Measurements from ENCODE around the gene FBXW5. TPM values are rescaled to one million over a fixed set of nuclear protein-coding genes. Genes with fewer than 3 reads are reported as not detected.
A peak's percentile ranks its signal among the peaks of the same experiment; 100 is the strongest.

Gene FBXW5
- total and polyA plus RNA-seq, 2 experiments from 2014 or later: 27.0 to 111 TPM

- TF ChIP-seq ZNF462 (CRISPR knock-in tag; IDR thresholded peaks at IDR 0.05): no peak
- TF ChIP-seq CREB1 (CRISPR knock-in tag; IDR thresholded peaks at IDR 0.05; ENCODE audit: low read depth): no peak
- no peak for TF ChIP-seq EZH2 (IDR thresholded peaks at IDR 0.05; ENCODE audit: low read depth, unreplicated experiment)
Measured at GRCh38 chr9:136942112-136942880, 2.2 kb downstream of the FBXW5 start (continued).

- H3K27me3 Mint-ChIP-seq (ENCODE audit: insufficient read depth, low read depth, poor library complexity): peaks cover 12% of the 10 kb centered on the region
- no peaks in the 10 kb centered on the region; the same call in 1 of the 2 replicates for H3K4me1 ChIP-seq (ENCODE audit: insufficient read depth)
- H3K27ac Mint-ChIP-seq: no peak overlapping the region
- no peak overlapping the region for H2AFZ ChIP-seq
- H3K9me3 Mint-ChIP-seq: no peaks in the 10 kb centered on the region
- 0 out of 2 replicates have a peak, but pooled peaks cover 5% of the 10 kb centered on the region for H3K79me2 ChIP-seq (replicated peaks; ENCODE audit: insufficient read depth)
- TF ChIP-seq STAT1 (IDR thresholded peaks at IDR 0.05; ENCODE audit: unreplicated experiment) (no peak), POLR2AphosphoS5 (IDR thresholded peaks at IDR 0.05; ENCODE audit: low read depth) (0 out of 2 replicates have a peak, but pooled peaks have one; percentile 18)
- DNase-seq (ENCODE audit: low spot score) (no peak), ATAC-seq (no peak)
- H3K9me2 ChIP-seq (ENCODE audit: insufficient read depth): no peaks in the 10 kb centered on the region
- H3K36me3 ChIP-seq (ENCODE audit: insufficient read depth): no peaks in the 10 kb centered on the region
- H3K36me3 Mint-ChIP-seq (ENCODE audit: low read depth): peaks cover 34% of the 10 kb centered on the region
- H3K4me3 ChIP-seq: no peak overlapping the region
- 0 out of 2 replicates have a peak, but pooled peaks cover 3% of the 10 kb centered on the region for H3F3A ChIP-seq (replicated peaks; ENCODE audit: low read depth)
- peaks cover 5% of the 10 kb centered on the region for H3K4me1 Mint-ChIP-seq
- no peaks in the 10 kb centered on the region for H3K27me3 ChIP-seq (ENCODE audit: insufficient read depth)
- no peak overlapping the region for H3K27ac ChIP-seq (ENCODE audit: low read depth)
- H3K4me3 Mint-ChIP-seq: no peak overlapping the region
- peaks cover 9% of the 10 kb centered on the region for H4K20me1 ChIP-seq (replicated peaks; ENCODE audit: insufficient read depth)
- no peak overlapping the region for H3K4me2 ChIP-seq
Measured at GRCh38 chr9:136941231-136942111, 3.1 kb downstream of the FBXW5 start.
